NCI-H2196 treated with DMSO at 0.1 percent for 48 hours (cell line): Measurements from ENCODE around the gene RAB6C.
"Not testable (repeated sequence)": the region's sequence is repeated elsewhere in the genome, so short reads cannot be mapped to it uniquely, and the experiment has no call there.

ENCODE experiments used
- DNase-seq: peaks from one replicate; lab custom pipeline; 2025; ENCODE audit not compliant: unreplicated experiment; lab: John Stamatoyannopoulos, UW

The RAB6C gene

GRCh38 chr2:129992415-129993006, 13.0 kb downstream of the RAB6C start:
- not testable (repeated sequence) for DNase-seq

GRCh38 chr2:129993151-129993550, 13.7 kb downstream of the RAB6C start:
- DNase-seq, result not testable (repeated sequence)

- DNase-seq, result not testable (repeated sequence)
Measured at GRCh38 chr2:129996657-129997237, 17.3 kb downstream of the RAB6C start.

GRCh38 chr2:129998771-129999170, 19.3 kb downstream of the RAB6C start:
- not testable (repeated sequence) for DNase-seq

- not testable (repeated sequence) for DNase-seq
Measured at GRCh38 chr2:130005862-130006261, 26.4 kb downstream of the RAB6C start.

- not testable (repeated sequence) for DNase-seq
Measured at GRCh38 chr2:130016701-130017100, 37.2 kb downstream of the RAB6C start.

GRCh38 chr2:130019402-130019801, 39.9 kb downstream of the RAB6C start:
- no peak for DNase-seq

GRCh38 chr2:130020069-130020468, 40.6 kb downstream of the RAB6C start:
- DNase-seq, result not testable (repeated sequence)

- DNase-seq, result not testable (repeated sequence)
Measured at GRCh38 chr2:130025931-130026330, 46.5 kb downstream of the RAB6C start.
